ENCODE results near the gene PIMREG. TPM values are rescaled to one million over a fixed set of nuclear protein-coding genes. Genes with fewer than 3 reads are reported as not detected.

PIMREG gene
- total RNA-seq, 1 donor from 2014 or later = 20.5 TPM

DNA sequence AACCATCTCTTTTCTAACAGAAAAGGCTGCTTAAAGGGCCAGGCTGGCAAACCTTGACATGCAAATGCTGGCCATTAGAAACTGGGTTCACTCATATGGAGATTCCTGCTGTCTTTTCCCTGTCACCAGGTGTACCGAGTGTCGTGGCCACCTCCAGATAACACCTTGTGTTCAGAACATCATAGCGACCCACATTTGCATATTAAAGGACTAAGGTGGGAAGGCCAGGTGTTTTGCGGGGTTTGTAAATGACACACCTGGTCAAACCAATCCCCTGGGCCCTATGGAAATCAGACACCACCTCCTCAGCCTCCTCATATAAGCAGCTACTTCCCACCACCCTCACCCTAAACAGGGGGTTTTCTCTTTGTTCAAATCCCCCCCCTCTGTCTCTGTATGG lies 6.8 kb upstream of the PIMREG start:
- intact Hi-C loops (cut with micrococcal nuclease) = no loop called here

DNA sequence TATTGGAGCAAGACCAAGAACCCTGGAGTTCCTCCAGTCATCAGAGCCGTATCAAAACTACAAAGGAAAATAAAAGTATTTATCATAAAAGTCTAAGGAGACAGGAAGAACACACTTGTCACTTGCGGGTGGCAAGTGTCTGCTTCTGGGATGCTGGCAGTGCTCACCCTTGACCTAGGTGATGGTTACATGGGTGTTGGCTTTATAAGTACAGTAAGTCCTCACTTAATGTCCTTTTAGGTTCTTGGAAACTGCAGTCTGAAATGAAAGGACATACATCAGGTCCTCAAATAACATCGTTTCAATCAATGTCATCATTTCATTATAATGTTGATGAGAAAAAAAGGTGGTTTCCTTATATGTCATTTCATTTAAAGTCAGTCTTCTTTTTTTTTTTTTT lies 6.3 kb upstream of the PIMREG start:
- intact Hi-C loops (cut with micrococcal nuclease) = no loop called here

DNA sequence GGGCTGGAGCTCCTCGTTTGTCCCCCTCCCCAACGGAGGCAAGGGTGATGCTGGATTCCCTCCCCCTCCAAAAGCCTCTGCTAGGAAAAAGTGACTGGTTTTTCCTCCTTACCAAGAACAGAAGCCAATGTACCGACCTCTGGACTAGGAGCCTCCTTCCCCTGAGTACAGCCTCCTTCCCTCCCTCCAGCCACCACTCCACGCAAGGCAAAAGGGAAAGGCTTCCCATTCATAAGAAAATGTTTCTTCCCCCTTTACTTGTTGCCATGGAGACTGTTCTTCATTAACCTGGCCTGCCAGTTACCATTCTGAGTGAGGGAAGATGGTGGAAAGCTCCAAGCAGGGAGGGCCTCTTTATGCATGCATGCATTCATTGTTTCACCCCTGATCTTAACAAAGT lies 4.3 kb upstream of the PIMREG start:
- intact Hi-C loops (cut with micrococcal nuclease) = loop anchor here (10.0 kb wide), 1 partner anchor 205 kb away; the partner anchor contains the start of genes KIAA0753 and TXNDC17

DNA sequence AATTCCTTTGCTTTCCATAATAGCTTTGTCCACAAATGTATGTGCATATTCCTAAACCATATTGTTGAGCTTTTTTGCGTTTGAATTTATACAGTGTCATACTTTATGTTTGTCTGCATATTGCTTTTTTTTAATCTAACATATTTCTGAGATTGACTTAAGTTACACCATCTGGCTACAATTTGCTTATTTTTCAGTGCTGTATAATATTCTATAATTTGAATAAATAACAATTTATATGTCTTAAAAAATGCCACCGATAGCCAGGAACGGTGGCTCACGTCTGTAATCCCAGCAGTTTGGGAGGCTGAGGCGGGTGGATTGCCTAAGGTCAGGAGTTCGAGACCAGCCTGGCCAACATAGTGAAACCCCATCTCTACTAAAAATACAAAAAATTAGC lies 1.5 kb upstream of the PIMREG start:
- intact Hi-C loops (cut with micrococcal nuclease) = loop anchor here (10.0 kb wide), 1 partner anchor 202 kb away; the partner anchor contains the start of genes KIAA0753 and TXNDC17

DNA sequence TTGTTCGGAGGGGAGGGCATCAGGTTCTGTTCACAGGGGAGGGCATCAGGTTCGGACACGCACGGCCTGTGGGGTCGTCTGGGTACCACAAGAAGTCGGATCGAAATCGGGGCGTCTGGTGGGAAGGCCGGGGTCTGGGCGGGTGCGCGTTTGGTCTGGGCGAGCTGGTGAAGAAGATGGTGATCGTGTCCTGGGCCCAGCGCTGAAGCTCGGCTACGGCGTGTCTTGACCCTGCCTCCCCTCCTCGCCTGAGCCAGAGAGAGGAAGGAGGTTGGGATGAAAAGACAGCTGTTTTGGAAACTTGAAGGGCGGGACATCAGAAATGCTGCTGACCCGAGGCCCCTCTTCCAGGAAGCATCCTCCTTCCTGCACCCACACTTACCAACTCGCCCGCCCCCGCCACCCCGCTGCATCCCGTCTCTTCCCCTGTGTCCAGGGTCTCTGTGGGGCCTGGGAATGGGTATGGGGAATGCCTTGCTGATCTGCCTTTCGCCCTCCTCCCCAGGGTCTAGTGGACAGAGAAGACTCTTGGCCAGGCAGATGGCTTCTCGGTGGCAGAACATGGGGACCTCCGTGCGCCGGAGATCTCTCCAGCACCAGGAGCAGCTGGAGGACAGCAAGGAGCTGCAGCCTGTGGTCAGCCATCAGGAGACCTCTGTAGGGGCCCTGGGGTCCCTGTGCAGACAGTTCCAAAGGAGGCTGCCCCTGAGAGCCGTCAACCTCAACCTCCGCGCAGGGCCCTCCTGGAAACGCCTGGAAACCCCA lies 498 bp downstream of the PIMREG start:
- intact Hi-C loops (cut with micrococcal nuclease) = loop anchor here (10.0 kb wide), 1 partner anchor 200 kb away; the partner anchor contains the start of genes KIAA0753 and TXNDC17

DNA sequence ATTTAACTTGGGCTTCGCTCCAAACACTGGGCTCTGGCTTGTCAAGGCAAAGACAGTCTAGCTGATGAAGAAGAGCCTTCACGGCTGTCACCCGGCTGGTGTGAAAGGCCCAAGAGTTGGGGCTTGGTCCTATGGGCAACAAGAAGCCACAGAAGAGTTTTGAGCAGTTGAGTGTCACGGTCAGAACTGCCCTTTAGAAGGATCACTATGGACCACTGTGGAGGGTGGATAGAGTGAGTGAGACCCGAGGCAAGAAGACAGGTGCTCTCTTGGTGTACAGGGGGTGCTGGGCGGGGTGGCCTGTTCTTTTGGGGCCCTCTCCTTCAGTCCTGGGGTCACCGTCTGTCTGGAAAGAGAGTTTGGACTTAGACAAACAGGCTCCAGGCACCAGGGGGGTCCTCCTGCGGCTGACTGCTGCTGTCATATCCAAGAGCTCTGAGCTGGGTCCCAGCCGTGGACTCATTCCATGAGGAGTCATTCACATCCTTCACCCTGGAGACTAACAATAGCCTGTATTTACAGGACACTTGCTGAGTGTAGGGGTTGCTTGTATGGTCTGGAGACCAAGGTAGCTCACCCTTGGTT lies 2.4 kb downstream of the PIMREG start:
- intact Hi-C loops (cut with micrococcal nuclease) = loop anchor here (10.0 kb wide), 1 partner anchor 198 kb away; the partner anchor contains the start of genes KIAA0753 and TXNDC17

DNA sequence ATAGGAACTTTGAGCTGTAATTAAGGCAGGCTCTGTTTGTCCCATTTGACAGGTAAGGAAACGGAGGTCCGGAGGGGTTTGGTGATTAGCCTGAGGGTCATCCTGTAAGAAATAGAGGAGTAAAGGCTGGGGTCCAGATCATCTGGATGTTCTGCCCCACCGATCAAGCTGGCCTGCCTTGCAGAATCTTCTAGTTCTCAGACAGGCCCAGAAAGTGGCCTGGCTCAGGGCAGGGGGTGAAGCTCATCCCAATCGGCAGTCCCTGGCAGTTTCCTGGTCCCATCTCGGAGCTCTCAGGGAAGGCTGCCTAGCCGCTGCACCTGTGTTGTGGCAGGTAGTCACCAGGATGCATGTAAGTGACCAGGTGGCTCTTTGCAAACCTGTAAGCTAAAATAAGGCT lies 4.2 kb downstream of the PIMREG start:
- intact Hi-C loops (cut with micrococcal nuclease) = loop anchor here (10.0 kb wide), 1 partner anchor 196 kb away; the partner anchor contains the start of genes KIAA0753 and TXNDC17

DNA sequence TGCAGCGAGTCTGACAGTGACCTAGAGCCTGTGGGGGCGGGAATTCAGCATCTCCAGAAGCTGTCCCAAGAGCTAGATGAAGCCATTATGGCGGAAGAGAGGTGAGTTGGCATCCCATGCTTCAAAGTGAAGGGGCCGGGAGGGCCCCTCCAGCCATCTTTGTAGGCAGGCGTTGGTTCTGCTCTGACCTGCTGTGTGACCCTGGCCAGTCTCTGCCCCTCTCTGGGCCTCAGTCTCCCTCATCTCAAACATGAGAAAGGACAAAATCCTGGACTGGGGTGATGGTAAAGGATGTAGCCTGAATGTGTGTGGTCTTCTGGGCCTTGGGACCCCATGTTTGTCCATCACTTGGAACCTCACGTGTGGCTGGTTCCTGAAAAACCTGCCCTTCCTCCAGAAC lies 5.1 kb downstream of the PIMREG start:
- intact Hi-C loops (cut with micrococcal nuclease) = loop anchor here (10.0 kb wide), 1 partner anchor 195 kb away; the partner anchor contains the start of genes KIAA0753 and TXNDC17

DNA sequence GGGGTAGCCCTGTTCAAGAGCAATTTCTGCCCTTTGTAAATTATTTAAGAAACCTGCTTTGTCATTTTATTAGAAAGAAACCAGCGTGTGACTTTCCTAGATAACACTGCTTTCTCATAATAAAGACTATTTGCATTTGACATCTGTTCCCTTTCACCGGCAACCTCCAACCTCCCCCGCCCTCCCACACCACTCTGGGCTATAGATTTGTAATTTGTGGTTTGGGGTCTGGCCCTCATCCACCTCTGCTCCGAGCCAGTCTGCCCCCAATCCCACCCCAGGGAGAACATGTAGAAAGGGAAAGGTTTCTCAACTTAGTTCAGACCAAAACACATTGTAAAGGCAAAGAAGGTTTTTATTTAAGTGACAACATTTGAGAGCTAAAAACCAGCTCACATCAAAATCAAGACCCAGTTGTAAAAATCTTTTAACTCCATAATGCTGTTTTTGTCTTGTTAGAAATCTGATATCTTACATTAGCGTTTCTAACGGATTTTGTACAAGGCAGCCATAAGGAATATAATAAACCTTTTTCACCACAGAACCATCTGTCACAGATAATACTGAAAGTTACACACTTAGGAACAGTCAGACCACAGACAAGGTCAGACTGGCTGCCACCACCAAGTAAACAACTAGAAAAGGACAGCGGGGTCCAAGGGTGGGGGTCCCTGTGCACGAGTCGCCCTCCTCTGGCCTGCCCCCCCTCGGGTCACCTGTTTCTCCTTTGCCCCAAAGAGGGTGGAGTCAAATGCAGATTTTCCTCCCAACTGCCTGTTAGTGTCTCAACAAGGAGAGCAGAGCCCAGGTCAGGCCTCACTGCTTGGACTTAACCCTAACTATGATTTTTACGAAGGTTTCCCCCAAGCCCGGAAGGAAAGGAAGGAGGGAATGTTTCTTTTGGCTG lies 6.9 kb downstream of the PIMREG start:
- intact Hi-C loops (cut with micrococcal nuclease) = no loop called here

DNA sequence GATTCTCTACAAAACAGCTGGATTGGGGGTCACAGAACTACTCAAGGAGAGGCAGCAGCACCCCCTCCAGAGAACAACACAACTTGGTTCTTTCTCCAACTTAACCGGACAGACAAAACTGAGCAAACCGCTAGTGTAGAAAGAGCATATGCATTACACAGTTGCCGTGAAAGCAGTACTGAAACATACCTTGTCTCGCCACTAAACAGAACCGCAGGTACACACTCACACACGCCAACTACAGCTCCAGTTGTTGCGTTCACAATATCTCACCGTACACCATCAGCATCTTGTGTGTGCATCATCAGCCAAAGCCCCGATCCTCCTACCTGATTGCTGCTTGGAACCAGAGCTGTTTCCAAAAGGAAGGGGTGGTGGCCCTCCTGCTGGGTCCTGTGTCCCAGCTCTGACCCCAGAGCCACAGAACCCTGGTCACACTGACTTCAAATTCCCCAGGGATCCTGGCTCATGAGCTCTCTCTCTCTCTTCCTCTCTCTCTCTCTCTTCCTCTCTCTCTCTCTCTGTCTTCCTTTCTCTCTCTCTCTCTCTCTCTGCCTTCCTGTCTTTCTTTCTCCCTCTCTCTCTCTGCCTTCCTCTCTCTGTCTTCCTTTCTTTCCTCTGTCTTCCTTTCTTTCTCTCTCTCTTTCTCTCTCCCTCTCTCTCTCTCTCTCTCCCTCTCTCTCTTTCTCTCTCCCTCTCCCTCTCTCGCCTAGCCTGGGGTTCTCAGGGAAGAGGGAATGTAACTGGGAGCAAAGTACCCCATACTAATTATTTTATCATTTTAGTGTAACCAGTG lies 8.4 kb downstream of the PIMREG start:
- intact Hi-C loops (cut with micrococcal nuclease) = no loop called here

DNA sequence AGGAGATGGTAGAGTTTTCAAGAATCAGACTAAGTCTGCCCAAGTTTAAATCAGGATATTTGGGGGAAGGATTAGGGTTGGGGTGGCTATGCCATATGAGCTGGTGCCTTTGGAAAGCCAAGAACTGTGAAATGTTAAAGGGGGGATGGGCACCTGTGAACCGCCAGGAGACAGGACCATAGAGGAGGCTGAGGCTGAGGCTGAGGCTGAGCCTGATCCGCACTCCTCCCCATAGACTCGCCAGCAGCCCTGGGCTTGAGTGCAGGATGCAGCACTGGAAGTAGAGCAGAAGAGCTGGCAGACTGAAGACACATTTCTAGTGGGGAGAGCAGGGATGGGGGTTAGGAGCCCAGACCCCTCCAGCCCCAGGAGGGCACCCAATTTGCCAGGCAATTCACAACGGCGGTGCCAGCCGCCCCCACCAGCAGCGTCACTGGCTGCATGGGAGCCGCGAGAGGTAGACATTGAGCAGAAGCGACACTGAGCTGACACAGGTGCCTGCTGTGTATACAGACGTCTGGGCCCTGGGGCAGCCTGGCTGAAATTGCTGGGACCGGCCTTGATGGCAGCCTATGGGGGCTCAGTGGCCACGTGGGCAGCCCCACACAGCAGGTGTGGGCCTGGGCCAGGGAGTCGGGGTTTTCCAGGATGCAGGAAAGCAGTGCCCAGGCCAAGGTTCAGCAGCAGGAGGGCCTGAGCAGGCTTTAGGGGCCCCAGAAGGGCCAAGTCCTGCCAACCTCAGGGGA lies 9.2 kb downstream of the PIMREG start:
- intact Hi-C loops (cut with micrococcal nuclease) = no loop called here

DNA sequence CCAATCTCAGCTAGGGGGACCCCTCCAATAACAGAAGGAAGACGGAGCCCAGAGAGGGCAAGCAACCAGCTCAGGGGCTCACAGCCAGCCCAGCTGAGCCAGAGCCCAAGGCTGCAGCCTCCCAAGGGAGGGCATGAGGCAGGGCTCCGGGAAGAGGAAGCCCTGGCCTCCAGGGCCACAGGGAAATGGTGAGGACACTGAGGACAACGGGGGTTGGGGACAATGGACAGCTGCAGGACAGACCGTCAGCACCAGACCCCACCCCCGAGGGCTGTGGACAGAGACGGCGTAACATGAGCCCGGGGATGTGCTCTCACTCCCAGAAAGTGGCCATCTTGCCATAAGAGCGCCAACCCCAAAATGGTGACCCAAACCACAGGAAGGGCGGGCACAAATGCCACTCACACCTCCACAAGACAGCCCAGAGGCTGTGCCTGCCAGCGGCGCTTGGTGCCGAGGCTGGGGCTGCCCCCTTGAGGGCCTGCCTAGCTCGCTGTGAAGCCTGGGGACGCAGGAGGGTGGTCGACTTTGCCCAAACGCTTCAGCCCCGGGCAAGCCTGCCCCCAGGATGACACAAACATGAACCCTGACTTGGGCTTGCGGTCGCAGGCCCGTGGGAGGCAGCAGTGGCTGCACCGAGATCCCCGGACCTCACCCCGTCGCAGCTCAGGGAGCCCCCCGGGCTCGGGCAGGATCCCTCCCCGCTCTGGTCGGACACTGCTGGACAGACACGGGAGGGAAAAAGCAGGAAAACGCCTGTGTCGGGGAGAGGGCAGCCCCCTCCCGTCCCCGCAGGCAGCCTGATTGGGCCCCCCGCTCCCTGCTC lies 10.5 kb downstream of the PIMREG start:
- intact Hi-C loops (cut with micrococcal nuclease) = no loop called here

DNA sequence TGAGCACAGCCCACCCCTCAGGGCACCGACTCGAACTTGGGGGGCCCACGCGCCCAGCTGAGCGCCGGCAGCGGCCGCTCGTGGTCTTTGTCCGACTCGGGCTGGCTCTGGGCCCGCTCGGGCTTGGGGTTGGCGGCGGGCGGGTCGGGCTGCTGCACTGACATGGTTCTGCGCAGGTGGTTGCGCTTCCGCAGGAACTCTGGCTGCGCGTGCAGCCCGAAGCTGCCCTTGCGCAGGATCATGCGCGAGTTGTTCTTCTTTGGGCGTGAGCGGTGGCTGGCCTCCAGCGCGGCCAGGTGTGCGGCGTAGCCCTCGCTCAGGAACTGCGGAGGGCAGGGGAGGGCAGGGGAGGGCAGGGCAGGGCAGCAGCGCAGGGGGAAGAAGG lies 11.1 kb downstream of the PIMREG start:
- intact Hi-C loops (cut with micrococcal nuclease) = no loop called here

DNA sequence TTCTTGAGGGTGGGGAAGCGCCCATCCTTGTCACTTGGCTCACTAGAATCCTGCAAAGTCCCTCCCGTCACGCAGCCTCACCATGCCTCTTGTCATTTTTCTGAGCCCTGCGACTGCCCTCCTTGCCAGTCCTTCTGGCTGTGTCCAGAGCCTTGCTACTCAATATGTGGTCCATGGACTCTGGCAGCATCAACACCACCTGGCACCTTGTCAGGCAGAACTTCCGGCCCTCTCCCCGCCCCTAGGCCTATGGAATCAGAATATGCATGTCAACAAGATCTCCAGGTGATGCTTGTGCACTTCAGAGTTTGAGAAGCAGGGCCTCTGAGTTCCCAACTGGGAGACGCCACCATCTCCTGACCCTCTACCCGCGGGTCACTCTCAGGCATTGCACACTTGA lies 12.1 kb downstream of the PIMREG start:
- intact Hi-C loops (cut with micrococcal nuclease) = no loop called here

DNA sequence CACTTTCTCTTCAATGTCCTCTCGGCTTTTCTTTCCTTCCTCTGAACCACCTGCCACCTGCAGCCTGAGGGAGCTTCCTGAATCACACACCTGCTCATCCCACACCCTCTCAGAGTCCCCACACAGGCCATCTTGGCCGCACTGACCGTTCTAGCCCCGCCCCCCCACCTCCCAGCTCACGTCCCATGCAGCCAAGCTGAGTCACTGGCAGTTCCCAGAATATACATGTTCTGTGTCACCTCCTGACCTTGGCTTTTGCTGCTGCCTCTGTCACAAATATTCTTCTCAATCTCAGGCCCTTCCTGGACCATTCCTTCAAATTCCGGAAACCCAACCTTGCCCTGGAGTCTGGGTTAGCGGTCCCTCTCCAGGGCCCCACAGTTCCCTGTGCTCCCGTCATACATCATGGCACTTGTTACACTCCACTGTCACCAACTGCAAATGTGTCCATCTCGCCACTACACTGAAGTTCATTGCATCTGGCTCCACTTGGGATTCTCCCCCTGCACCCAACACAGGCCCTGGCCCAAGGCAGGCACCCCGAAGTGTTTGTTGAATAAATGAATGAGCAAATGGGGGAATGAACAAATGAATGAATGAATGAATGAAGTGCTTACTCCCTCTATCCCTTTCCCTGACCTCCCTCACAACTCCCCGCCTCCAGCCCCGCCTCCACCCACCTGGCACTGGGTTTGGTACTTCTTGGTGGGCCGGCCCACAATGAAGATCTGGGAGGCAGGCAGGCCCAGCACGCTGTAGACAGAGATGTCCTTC lies 12.8 kb downstream of the PIMREG start:
- intact Hi-C loops (cut with micrococcal nuclease) = no loop called here

DNA sequence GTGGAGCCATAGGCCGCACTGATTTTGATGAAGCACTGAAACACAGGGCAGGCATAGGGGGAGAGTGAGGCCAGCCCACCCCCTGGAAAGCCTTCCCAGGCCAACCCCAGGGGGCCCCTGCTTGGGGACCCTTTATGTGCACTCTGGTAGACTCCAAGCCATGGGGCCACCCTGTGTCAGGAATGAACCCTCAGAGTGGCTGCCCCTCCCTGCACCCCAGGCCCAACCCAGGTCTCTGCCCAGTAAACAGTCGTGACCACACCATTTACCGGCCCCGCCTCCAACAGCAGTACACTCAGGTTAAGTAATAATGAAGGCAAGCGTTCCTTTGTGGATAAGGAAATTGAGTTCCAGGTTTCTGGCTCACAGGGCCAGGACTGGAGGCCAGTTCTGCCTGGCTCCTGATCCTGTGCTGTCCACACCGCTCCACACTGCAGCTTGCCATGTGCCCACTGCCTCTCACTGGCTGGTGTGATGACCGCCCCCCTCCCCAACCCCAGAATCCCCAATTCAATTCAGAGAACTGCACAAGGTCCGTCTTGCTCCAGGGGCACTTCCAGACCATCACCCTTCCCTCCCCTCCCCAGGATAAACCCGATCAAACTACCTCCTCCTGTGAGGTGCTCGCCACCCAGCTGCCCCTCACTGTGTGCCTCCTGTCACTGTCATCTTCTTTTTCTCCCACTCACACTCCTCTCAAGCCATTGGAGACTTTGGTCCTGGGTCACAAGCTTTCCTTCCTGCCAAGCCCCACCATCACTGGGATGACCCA lies 13.6 kb downstream of the PIMREG start:
- intact Hi-C loops (cut with micrococcal nuclease) = no loop called here

DNA sequence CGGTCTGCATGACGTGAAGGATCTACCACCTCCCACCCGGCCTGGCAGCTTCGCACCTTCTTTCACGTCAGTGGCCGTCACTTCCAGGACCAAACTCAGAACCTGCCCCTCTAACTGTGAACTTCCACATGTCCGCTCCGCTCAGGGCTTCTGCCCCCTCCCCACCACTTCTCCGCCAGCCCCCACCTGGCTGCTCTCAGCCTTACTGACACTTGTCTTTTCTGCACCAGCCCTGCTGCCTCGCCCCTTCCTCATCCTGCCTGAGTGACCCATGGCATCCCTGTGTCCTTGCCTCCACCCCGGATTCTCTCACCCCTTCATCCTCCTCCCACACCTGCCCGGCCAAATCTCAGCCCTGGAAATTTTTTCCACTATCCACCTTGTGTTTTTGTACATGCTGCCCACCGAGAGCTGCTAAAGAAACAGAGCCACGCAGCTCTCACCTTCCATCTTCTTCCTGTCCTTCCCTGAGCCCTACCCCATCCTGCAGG lies 14.2 kb downstream of the PIMREG start:
- intact Hi-C loops (cut with micrococcal nuclease) = no loop called here

Data from T-helper 2 cell treated with Interferon-gamma antibody and Interleukin-4, amounts not matched to agents 100 ng/mL and 5 ng/mL, for 36 hours (primary cell).